HG02623 (cell line): ENCODE results near the gene ZNF483.
"Not testable (repeated sequence)": the region's sequence is repeated elsewhere in the genome, so short reads cannot be mapped to it uniquely, and the experiment has no call there.

ENCODE experiments used
- ATAC-seq: cut with Tn5 transposase; IDR thresholded peaks from one replicate; pipeline ENCODE4 v1.9.1; 2021; ENCODE audit warnings: moderate library complexity; ENCODE audit not compliant: unreplicated experiment

The ZNF483 gene

DNA sequence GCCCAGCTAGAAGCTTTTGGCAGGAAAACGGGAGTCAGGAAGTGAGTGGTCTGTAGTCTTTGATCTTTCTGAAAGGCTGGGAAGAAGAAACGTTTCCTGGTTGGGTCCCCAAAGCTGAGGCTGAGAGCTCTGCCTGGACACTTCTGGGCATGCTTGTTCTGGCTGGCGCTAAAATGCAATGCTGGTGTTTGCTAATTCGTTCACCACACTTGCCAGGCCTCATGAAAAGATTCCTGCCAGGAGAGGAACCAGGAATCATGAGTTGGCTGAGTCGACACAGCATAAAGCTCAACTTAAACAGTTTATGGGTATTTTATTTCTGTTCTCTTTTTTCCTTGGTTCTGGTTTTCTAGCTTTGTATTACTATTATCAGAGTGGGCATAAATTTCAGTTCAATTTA lies 85.2 kb downstream of the ZNF483 start:
- no peak for ATAC-seq

DNA sequence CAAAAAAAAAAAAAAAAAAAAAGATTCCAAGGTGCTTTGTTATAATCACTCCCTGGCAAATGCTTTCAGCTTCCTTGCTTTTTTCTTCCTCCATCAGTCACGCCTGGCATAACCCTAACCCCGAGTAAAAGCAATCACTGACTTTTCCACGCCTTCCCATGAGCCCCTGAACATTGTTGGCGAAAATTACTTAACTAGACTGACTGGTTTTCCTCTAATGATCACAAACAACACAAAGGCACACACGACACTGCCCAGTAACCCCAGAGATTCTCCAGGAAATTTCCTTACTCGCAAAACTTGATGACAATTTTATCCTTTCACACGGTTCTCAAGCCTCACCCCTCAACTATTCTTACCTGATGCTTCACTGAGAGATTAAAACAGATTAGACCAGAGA lies 85.9 kb downstream of the ZNF483 start:
- no peak for ATAC-seq

DNA sequence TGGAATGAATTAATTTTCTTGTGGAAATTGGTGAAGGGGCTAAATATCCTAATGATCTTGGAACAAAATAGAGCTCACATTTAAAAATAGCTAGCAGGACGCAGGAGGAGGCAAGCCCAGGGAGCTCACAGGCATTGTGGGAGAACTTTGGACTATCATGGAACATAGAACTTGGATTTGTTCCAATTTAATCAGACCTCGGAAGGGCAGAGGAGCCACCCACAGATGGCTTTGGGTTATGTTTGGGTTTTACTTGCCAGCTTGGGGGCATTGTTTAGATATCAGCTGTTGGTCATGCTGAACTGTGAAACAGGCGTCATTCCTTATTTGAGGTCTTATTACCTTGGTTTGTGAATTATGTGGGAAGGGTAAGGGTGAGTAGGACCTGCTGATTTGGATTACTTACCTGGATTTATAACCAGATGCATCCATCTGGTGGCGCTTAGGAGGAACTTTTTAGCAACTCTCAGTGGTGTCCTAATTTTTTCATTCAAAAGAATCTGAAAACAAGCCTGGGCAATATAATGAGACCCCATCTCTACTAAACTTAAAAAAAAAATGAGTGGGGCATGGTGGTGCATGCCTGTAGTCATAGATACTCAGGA lies 88.6 kb downstream of the ZNF483 start:
- no peak for ATAC-seq

DNA sequence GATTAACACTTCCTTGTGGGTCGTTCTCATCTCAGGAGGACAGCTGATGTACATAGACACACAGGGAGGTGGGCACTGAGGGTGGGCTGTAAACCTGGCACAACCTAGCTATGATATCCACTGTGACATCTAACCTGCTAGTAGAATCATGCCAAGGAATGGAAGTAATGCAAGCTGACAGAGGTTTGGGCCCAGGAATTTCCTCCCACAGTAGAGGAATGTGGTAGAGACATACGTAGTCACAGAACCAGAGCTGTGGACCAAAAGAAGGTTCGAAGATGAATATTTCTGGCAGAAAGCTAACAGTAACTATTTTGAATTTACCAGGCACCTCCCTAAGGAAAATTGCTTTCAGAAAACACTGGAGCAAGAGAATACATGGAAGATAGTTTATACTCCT lies 90.9 kb downstream of the ZNF483 start:
- ATAC-seq = no peak

DNA sequence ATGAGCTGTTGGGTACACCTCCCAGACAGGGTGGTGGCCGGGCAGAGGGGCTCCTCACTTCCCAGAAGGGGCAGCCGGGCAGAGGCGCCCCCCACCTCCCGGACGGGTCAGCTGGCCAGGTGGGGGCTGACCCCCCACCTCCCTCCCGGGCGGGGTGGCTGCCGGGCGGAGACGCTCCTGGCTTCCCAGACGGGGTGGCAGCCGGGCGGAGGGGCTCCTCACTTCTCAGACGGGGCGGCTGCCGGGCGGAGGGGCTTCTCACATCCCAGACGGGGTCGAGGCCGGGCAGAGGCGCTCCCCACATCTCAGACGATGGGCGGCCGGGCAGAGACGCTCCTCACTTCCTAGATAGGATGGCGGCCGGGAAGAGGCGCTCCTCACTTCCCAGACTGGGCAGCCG lies 92.4 kb downstream of the ZNF483 start:
- not testable (repeated sequence) for ATAC-seq

DNA sequence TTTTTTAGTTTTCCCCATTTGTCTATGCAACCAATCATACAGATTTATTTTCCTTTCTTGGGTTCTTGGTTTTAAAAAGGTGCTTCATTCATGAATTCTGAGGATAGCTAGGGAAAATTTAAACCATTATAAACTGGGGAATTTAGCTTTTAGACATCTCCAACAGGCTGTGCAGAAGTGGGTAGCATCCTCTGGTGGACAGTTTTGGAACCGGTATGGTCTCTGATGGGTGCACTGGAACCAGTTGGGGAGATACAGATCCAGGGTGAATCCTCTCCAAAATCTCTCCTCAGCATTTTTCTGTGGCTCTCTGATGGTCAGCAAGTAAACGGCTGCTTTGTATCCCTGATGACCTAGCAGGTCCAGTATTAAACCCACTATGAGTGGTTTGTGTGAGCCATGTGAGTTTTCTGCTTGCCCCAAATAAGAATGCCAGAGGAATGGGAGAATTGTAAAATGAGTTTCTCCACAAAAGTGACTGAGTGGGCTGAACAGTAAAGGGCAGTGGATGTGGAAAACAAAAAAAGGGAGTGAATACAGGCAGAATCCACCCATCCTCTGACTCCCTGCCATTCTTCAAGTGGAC lies 97.0 kb downstream of the ZNF483 start:
- no peak for ATAC-seq

DNA sequence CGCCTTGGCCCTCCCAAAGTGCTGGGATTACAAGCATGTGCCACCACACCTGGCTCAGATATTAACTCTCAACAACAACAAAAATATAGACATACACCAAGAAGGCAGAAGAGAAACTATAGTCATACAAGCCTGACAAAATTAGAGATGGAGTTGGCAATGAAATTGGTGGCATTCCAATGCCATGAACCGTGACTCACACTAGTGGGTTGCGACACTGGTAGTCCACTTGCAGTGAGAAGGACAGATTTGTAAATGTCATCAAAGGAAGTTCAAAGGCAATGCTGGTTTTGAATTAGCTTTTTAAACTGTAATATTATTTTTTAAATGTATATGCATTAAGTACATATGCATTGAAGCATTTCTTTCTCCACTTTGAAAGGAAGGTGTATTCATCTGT lies 97.6 kb downstream of the ZNF483 start:
- ATAC-seq = no peak
